GM18951 (cell line): ENCODE results near the gene CSNK1D.

ENCODE experiments used
- POLR2A ChIP-seq: IDR thresholded peaks from 4 replicates; pipeline ENCODE4 v1.6.1; 2011; ENCODE audit warnings: mild to moderate bottlenecking; ENCODE audit not compliant: insufficient read length, insufficient read depth; ENCODE audit errors: extremely low read depth
- in situ Hi-C: fragments of 300-500 bp; cut with MboI; formaldehyde crosslinking; loops from one replicate; pipeline ENCODE4 v1.12.0; 2022; ENCODE audit warnings: low sequenced_read_pairs, mixed read lengths, inconsistent platforms; ENCODE audit not compliant: unreplicated experiment

Gene CSNK1D

DNA sequence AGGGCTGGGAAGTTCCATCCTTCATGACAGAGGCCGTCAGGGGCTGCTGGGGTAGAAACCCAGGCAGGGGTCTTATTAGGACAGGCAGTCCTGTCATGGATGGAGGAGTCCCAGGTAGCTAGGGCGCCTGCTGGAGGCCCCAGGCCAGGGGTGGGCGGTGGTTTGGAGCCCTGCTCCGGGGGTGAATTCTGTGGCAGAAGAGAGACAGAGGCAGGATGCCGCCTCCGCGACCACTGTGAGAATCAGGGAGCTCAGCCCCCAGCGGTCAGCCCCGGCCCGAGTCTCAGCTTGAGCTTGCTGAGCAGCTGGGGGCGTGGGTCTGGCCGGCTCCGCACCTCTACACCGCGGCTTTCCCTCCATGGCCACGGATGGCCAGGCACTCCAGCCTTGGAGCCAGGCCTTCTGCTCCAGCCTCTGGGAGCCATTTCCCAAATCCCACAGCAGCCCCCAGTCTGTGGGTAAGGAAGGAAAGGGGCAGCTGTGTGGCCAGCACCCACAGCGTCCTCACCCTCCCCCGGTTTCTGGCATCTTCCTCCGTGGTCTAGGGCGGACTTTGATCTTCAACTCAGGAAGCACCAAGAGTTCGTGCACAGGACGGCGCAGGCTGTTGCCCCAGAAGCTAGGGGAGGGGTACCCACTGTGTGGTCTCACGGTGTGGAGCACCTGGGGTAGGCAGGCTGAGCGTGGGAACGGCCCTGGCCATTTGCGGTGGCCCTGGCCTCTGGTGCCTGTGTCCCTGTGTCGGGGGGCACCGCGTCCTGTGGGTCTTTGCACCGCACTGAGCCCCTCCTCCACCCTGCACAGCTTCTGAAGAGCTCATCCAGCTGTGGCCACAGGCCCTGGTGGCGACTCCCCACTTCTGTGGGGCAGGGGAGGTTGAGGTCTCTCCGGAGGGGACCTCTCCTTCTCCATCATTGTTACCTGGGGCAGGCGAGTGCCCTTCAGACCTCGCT, 29.8 kb upstream of the CSNK1D start:
- in situ Hi-C loops, result no loop called here
- no peak for TF ChIP-seq POLR2A

DNA sequence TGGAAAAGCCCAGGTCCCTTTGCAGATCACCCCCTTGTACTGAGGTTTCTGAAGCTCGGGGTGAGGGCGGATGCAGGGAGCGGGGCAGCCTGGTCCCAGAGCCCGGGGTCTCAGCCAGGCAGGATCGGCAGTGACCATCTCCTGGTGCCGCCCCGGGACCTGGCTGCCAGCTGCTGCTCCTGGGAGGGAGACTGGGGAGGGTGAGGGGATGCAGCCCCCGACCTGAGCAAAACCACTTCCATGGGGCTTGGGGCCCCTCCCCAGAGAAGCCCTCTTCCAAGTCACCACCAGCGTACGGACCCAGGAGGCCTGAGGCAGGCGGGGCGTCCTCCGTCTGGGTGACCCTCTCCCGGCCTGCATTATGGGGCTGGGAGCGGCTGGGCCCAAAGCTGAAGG, 29.1 kb upstream of the CSNK1D start:
- in situ Hi-C loops, result no loop called here
- TF ChIP-seq POLR2A, result no peak

DNA sequence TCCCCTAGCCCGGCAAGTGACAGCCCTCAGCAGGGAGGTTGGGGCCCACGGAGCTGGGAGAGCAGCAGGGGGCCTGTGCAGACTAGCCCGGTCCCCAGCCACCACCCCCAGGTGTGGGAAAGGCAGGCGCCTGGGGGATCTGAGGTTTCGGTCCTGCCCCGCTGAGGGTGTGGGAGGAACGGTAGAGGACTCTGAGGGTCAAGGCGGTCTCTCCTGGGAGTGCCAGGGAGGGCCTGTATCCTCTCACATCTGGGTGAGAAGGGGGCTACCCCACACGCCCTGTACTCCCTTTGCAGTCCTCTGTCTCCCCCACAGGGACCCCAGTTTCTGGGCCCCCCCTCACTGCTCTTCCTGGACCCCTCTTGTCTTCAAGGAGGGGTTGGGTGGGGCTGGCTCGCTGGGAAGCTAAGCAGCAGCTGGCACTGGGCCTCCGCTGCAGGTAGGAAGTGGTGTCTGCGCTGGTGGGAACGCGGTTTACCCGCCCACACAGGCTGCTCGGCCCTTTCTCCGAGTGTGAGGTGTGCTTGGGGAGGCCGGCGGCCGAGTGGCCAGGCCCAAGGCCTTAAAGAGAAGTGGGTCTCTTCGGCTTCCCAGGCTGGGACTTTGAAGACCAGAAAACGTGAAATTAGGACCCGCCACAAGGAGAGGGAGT, 28.5 kb upstream of the CSNK1D start:
- in situ Hi-C loops, result no loop called here
- peak; percentile 23 for TF ChIP-seq POLR2A

DNA sequence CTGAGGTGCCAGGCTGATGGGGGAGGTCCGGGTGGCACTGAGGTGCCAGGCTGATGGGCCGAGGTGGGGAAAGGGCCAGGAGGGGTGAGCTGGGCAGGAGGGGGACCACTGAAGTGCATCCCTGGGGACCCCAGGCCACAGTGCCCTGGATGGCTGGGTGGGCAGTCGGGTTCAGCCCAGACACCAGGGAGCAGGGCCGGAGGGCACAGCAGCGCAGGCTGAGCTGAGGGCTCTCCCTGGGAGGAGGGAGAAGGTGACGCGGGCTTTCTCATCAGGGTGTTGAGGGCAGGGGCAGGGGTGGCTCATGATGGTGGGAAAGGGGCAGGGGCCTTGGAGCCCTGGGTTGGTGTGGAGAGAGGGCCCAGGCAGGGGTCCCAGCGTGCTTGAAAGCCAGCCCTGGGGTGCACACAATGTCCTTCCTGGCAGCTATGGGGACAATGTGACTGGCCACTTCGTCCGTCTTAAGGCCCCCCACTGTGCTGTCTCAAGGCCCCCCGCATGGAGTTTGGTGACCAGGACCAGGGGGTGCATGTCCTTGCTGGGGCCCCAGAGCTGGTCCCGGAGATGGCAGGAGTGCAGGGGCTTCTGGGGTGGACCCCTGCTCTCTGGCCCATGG, 27.9 kb upstream of the CSNK1D start:
- no peak for TF ChIP-seq POLR2A
- in situ Hi-C loops, result no loop called here

DNA sequence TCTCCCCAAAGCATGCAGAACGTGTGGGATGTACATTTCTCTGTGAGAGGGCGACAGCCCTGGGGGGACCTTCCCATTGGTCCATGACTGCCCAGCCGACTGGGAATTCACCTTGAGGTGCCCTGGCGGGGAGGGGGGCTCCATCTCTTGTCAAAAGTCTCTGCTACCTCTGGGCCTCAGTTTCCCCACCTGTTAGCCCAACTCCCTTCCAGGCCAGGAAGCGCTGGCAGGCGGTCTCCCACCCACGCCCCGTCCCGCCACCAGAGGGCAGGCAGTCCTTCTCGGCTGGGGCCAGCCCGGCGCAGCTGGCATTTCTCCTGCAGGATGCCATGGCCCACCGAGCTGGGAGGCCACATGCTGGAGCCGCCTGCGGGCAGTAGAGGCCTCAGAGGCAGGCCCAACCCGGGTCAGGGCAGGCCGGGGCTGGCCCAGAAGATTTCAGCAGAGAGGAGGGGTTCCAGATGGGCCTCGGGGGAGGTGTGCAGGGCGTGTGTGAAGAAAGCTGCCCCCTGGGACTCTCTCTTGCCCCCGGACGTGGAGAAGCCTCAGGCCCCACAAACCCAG, 27.3 kb upstream of the CSNK1D start:
- in situ Hi-C loops, result no loop called here
- peak; percentile 23 for TF ChIP-seq POLR2A

DNA sequence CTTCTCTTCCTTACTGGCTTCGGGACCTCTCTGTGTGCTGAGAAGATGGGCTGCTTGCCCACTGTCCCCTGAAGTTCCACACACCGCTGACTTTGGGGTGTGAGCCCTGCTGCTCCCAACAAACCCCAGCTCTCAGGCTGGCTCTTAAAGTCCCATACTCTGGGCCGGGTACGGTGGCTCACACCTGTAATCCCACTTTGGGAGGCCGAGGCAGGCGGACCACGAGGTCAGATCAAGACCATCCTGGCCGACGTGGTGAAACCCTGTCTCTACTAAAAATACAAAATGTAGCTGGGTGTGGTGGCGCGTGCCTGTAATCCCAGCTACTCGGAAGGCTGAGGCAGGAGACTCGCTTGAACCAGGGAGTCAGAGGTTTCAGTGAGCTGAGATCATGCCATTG, 26.7 kb upstream of the CSNK1D start:
- TF ChIP-seq POLR2A, result no peak
- in situ Hi-C loops, result no loop called here

DNA sequence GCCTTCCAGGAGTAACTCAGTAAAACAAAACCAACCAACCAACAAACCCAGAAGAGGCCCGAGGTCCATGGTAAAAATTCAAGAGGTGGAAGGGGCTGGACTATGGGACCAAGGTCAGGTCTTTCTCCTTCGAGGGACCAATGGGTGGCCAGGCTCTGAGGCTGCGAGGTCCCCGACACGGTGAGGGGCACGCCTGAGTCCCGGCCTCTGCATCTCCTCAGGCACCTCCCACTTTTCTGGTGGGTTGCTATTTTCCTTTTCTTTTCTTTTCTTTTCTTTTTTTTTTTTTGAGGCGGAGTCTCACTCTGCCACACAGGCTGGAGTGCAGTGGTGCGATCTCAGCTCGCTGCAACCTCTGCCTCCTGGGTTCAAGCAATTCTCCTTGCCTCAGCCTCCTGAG, 26.0 kb upstream of the CSNK1D start:
- in situ Hi-C loops, result no loop called here
- no peak for TF ChIP-seq POLR2A

DNA sequence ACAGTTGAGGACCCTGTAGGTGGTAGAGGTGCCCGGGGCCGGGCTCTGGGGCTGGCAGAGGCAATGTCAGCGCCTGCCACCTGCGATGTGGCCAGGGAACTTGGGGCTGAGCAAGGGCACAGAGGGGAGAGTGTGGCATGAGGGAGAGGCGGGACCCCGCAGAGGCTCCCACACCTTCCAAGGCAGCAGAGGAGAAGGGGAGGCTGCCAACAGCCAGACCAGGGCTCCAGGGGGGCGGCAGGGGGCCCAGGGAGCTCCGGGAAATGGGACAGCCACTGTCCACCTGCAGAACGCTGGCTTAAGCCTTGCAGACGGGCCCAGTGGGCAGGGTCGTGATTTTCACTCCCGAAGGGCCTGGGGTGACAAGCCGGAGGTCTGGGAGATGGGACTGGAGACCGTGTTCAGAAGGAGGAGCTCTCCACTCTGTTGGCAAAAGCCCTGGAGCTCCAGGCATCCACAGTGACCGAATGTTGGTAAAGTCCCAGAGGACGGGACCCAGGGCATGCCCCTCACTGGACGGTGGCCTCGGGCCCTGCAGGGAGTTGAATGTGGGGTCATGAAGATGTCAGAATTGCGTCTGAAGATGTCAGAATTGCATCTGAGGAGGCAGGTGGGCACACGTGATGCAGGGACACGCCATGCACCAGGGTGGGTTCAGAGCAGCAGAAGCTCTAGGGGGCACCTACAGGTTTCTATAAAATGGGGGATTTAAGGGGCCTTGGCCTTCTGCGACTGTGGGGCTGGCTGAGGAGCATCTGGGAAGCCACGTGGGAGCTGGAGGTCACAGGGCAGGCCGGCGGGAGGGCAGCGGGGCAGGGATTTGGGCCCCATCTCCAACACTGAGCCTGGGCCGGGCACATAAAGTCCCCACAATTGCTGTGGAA, 25.3 kb upstream of the CSNK1D start:
- in situ Hi-C loops, result no loop called here
- TF ChIP-seq POLR2A, result no peak

DNA sequence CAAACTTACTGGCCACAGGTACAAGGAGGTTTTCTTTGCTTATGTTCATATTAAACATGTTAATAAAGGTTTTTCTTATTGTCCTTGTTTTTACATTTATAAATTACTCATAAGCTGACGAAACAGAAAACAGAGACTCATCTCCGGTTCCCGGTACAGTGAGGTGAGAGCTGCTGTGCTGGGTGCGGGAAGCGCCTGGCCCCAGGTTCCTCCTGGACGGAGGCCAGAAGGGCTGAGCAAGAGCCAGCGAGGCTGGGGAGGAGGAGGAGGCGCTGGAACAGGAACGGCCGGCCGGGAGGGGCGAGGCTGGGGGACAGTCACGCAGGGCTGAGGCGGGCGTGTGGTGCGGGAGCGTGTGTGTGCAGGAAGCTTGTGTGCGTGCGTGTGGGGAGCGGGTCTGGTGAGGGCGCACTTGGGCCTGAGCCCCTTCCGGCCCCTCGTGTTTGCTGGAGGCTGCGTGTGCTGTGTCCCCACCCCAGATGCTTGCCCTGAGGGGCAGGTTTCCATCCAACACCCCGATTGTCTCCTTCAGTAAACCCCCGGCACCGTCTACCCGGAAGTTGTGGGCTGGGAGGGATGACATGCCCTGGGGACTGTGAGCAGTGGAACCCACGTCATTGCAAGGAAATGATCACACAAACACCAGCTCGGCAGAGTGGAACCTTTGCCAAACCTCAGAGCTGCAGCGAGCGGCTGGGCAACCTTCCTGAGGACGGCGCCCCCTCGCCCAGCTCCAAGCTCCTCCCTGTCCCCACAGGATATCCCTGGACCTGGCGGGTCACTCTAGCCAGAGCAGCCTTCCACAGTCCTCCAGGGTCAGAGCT, 24.4 kb upstream of the CSNK1D start:
- in situ Hi-C loops, result no loop called here
- peak; percentile 68 for TF ChIP-seq POLR2A

DNA sequence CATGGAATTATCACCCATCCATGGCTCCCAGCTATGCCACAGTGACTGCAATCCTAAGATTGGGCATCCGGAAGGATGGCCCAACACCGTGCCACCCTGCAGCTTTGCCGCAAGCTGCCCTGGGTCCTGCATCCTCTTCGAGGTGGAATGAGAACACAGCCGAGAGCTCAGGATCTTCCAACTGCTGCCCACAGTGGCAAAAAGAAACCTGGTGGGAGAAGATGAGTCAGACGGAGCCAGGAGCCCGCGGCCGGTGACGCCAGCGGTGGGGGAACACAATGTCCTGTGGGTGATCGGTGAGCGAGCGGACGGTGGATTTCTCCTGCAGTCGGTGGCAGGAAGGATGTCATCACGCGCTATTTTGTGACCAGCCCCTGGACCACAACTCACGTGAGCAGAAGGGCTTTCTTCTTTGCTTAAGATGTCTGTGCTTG, 23.8 kb upstream of the CSNK1D start:
- TF ChIP-seq POLR2A, result peak; percentile 56
- in situ Hi-C loops, result no loop called here

DNA sequence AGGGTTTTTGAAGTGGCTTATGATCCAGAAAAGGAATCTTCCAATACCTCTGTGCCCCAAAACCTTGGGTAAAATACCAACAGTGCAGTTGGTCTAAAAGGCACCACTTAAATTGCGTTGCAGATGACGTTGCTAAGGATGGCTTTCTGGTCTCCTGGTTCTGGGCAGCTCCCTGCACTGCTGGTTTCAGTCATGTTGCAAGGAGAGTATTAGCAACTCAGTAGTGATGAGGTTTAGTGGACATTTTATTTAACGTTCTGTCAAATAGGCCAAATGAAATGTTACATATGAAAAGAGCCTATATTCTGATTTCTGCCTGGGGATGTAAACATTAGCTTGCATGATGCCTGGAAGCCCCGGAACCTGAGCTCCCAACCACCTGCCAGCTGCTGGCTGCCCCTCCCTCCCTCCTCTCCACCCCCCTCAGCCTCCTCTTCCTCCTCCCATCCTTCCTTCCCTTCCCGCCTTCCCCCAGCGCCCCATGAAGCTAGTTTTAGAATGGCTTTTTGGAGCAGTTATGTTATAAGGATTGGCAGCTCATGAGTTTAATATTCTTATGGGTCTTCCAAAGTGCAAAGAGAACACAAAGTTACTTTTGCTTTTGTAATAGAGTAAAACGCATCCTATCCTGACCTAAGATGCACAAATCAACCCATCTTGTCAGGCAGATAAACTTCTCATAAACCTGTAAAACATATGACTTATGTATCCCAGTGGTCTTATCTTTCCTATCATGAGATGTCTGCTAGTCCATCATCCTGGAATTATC, 23.2 kb upstream of the CSNK1D start:
- in situ Hi-C loops, result no loop called here
- no peak for TF ChIP-seq POLR2A
